GM12878 (cell line): Measurements from ENCODE around the gene AGK. TPM values are rescaled to one million over a fixed set of nuclear protein-coding genes. Genes with fewer than 3 reads are reported as not detected.

ENCODE experiments used
- BACH1 ChIP-seq: fragments of 450-650 bp; IDR thresholded peaks from 2 replicates; pipeline ENCODE4 v1.6.1; 2017; ENCODE audit warnings: mild to moderate bottlenecking, borderline replicate concordance
- BCLAF1 ChIP-seq: fragments of 450-650 bp; IDR thresholded peaks from 2 replicates; pipeline ENCODE4 v1.6.1; 2017; ENCODE audit warnings: antibody characterized with exemption, mild to moderate bottlenecking, moderate library complexity
- CEBPZ ChIP-seq: fragments of 150-350 bp; IDR thresholded peaks from 2 replicates; pipeline ENCODE4 v1.6.1; 2016; ENCODE audit warnings: low read depth, low read length
- CREM ChIP-seq: IDR thresholded peaks from 2 replicates; pipeline ENCODE4 v1.6.1; 2014; ENCODE audit warnings: antibody characterized with exemption, low read depth
- EED ChIP-seq: sonication (generic); IDR thresholded peaks from 2 replicates; pipeline ENCODE4 v1.6.1; 2016; ENCODE audit warnings: antibody characterized with exemption, low read depth
- RCOR1 ChIP-seq: conservative IDR thresholded peaks from 2 replicates; pipeline ENCODE4 v1.6.1; 2012; ENCODE audit warnings: low read depth, low read length, improper control_type of control experiment
- SP1 ChIP-seq: IDR thresholded peaks from one replicate; pipeline ENCODE4 v1.6.1; 2011; ENCODE audit warnings: low read depth, low read length
- TCF12 ChIP-seq: IDR thresholded peaks from 2 replicates; pipeline ENCODE4 v1.6.1; 2011; ENCODE audit warnings: low read depth, mild to moderate bottlenecking, low read length
- ZNF24 ChIP-seq: fragments of 450-650 bp; IDR thresholded peaks from 2 replicates; pipeline ENCODE4 v1.6.1; 2017; ENCODE audit warnings: antibody characterized with exemption, mild to moderate bottlenecking
- polyA plus RNA-seq, 11 experiments: library from polyadenylated mRNA; depleted of rRNA in 4 of 11; unstranded in 6 of 11; stranded (reverse) in 5 of 11; fragments of >200 nt; fragmentation: Nextera tagmentation in 4 of 11; fragmentation: Illumina TruSeq in 1 of 11; extraction: Ambion mirVana in 4 of 11; extraction: Trizol in 1 of 11; gene quantifications; 1 replicate in 1 of 11; 2 replicates in 10 of 11; pipeline versions ENCODE4 v1.2.1 to v1.2.3, GENCODE V29; 2011 to 2016; ENCODE audit warnings: inconsistent platforms in 2 of 11, missing spikeins in 2 of 11, low read depth in 1 of 11
- total RNA-seq, 4 experiments: library from RNA; depleted of rRNA in 3 of 4; stranded (reverse); fragments of >200 nt in 3 of 4; fragmentation: Illumina TruSeq in 1 of 4; extraction: Trizol in 1 of 4; gene quantifications; 2 replicates each; pipeline versions ENCODE4 v1.2.1 to v1.2.3, GENCODE V29; 2013 to 2021
- TF ChIP-seq, protein P1 (sequence below): fragments of 450-650 bp; IDR thresholded peaks from 2 replicates; pipeline ENCODE4 v1.6.1; 2017; ENCODE audit warnings: mild to moderate bottlenecking, moderate library complexity
- TF ChIP-seq, protein P2 (sequence below): IDR thresholded peaks from 2 replicates; pipeline ENCODE4 v1.6.1; 2012; ENCODE audit warnings: improper control_type of control experiment, low read depth, low read length; ENCODE audit not compliant: insufficient replicate concordance

The AGK gene
- total and polyA plus RNA-seq, 10 of the 15 experiments (the other 5 are each of a cell fraction or from before 2014, with no cell fraction given) = 32.5 to 85.6 (median 47.8) TPM

- TF ChIP-seq, protein P1, sequence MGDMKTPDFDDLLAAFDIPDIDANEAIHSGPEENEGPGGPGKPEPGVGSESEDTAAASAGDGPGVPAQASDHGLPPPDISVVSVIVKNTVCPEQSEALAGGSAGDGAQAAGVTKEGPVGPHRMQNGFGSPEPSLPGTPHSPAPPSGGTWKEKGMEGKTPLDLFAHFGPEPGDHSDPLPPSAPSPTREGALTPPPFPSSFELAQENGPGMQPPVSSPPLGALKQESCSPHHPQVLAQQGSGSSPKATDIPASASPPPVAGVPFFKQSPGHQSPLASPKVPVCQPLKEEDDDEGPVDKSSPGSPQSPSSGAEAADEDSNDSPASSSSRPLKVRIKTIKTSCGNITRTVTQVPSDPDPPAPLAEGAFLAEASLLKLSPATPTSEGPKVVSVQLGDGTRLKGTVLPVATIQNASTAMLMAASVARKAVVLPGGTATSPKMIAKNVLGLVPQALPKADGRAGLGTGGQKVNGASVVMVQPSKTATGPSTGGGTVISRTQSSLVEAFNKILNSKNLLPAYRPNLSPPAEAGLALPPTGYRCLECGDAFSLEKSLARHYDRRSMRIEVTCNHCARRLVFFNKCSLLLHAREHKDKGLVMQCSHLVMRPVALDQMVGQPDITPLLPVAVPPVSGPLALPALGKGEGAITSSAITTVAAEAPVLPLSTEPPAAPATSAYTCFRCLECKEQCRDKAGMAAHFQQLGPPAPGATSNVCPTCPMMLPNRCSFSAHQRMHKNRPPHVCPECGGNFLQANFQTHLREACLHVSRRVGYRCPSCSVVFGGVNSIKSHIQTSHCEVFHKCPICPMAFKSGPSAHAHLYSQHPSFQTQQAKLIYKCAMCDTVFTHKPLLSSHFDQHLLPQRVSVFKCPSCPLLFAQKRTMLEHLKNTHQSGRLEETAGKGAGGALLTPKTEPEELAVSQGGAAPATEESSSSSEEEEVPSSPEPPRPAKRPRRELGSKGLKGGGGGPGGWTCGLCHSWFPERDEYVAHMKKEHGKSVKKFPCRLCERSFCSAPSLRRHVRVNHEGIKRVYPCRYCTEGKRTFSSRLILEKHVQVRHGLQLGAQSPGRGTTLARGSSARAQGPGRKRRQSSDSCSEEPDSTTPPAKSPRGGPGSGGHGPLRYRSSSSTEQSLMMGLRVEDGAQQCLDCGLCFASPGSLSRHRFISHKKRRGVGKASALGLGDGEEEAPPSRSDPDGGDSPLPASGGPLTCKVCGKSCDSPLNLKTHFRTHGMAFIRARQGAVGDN = peak; percentile 76
- peak; percentile 49; the same call in 1 of the 2 replicates for TF ChIP-seq ZNF24
- TF ChIP-seq, protein P2, sequence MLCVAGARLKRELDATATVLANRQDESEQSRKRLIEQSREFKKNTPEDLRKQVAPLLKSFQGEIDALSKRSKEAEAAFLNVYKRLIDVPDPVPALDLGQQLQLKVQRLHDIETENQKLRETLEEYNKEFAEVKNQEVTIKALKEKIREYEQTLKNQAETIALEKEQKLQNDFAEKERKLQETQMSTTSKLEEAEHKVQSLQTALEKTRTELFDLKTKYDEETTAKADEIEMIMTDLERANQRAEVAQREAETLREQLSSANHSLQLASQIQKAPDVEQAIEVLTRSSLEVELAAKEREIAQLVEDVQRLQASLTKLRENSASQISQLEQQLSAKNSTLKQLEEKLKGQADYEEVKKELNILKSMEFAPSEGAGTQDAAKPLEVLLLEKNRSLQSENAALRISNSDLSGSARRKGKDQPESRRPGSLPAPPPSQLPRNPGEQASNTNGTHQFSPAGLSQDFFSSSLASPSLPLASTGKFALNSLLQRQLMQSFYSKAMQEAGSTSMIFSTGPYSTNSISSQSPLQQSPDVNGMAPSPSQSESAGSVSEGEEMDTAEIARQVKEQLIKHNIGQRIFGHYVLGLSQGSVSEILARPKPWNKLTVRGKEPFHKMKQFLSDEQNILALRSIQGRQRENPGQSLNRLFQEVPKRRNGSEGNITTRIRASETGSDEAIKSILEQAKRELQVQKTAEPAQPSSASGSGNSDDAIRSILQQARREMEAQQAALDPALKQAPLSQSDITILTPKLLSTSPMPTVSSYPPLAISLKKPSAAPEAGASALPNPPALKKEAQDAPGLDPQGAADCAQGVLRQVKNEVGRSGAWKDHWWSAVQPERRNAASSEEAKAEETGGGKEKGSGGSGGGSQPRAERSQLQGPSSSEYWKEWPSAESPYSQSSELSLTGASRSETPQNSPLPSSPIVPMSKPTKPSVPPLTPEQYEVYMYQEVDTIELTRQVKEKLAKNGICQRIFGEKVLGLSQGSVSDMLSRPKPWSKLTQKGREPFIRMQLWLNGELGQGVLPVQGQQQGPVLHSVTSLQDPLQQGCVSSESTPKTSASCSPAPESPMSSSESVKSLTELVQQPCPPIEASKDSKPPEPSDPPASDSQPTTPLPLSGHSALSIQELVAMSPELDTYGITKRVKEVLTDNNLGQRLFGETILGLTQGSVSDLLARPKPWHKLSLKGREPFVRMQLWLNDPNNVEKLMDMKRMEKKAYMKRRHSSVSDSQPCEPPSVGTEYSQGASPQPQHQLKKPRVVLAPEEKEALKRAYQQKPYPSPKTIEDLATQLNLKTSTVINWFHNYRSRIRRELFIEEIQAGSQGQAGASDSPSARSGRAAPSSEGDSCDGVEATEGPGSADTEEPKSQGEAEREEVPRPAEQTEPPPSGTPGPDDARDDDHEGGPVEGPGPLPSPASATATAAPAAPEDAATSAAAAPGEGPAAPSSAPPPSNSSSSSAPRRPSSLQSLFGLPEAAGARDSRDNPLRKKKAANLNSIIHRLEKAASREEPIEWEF = no peak
- TF ChIP-seq EED = peak; percentile 39; the same call in 1 of the 2 replicates
- TF ChIP-seq BACH1 = peak; percentile 67; the same call in 1 of the 2 replicates
- no peak for TF ChIP-seq BCLAF1
- TF ChIP-seq RCOR1 = 0 out of 2 replicates have a peak, but pooled peaks have one; percentile 30
- TF ChIP-seq TCF12 = peak; percentile 40; the same call in 1 of the 2 replicates
- no peak for TF ChIP-seq CEBPZ
- peak; percentile 74 for TF ChIP-seq SP1
- peak; percentile 57; the same call in 1 of the 2 replicates for TF ChIP-seq CREM
These were observed at the start of gene AGK (continued) for GRCh38 chr7:141551094-141551781.
